GM21360 (cell line): ENCODE results near the gene TMEM130.
"Not testable (repeated sequence)": the region's sequence is repeated elsewhere in the genome, so short reads cannot be mapped to it uniquely, and the experiment has no call there.

Source experiments
- ATAC-seq: cut with Tn5 transposase; IDR thresholded peaks from one replicate; pipeline ENCODE4 v1.9.1; 2021; ENCODE audit warnings: mild to moderate bottlenecking, moderate library complexity; ENCODE audit not compliant: unreplicated experiment

The TMEM130 gene

GRCh38 chr7:98878365-98879197, 8.8 kb upstream of the TMEM130 start, which contains the start of gene TRRAP:
TRRAP (plus strand) TSS chr7:98878532; CDS start chr7:98881151, 2,619 bp downstream.
- ATAC-seq = peak; percentile 54

DNA sequence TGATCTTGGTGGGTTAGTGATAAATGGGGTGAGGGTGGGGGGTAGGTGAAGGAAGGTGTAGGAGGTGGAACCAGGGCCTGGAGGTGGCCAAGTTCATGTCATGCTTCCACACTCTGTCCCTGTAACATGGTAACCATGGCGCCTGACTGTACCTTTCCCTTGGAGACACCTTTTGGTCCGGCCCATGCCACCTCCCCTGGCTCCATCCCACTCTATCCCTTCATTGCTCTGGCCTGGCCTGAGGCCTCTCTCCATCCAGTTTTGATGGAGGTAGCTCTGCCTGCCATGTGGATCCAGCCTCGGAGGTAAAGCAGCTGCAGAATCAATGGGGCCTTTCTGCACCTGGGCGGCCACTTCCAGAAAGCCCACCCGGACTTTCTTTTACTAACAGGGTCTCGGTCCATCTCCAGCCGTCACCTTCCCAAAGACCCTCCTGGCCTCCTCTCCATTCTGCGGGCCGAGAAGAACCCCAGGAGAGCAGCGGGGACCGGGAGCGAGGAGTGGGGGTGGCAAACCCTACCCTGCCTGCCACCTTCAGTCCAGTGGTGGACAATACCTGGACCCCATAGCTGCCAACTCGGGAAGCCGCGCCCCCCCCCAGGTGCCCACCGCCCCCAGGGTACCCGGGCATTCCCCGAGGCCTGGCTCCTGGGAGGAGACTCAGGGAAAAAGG, 8.0 kb upstream of the TMEM130 start:
- no peak for ATAC-seq

- no peak for ATAC-seq
Observed at GRCh38 chr7:98877146-98877545, 7.3 kb upstream of the TMEM130 start.

DNA sequence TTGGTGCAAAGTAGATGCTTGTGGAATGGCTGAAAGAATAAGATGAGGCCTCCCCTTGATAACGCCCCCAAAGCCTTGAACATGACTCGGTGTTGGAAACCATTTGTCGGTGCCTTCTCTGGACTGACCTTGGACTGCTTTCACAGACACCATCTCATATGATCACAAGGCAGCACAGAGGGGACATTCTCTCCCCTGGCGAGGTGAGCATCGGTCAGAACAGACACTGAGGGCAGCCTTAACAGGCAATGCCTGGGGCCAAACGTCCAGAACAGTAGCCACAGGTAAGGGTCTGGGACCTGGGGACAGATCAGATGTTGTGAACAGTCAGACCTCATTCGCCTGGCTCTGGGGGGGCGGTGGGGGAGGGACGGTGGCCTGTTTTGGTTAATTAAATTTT, 5.7 kb upstream of the TMEM130 start:
- no peak for ATAC-seq

DNA sequence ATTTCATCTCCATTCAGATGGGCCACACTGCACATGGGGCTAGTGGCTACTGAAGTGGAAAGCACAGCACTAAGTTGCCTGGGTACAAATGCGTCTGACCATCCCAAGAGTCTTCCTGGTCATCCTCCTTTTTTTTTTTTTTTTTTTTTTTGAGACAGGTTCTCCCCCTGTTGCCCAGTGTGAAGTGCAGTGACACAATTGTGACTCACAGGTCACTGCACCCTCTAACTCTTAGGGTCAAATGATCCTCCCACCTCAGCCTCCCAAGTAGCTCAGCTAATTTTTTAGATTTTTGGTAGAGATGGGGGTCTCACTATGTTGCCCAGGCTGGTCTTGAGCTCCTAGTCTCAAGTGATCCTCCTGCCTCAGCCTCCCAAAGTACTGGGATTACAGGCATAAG, 5.1 kb upstream of the TMEM130 start:
- no peak for ATAC-seq

- ATAC-seq = not testable (repeated sequence)
Observed at GRCh38 chr7:98873610-98874009, 3.8 kb upstream of the TMEM130 start.

DNA sequence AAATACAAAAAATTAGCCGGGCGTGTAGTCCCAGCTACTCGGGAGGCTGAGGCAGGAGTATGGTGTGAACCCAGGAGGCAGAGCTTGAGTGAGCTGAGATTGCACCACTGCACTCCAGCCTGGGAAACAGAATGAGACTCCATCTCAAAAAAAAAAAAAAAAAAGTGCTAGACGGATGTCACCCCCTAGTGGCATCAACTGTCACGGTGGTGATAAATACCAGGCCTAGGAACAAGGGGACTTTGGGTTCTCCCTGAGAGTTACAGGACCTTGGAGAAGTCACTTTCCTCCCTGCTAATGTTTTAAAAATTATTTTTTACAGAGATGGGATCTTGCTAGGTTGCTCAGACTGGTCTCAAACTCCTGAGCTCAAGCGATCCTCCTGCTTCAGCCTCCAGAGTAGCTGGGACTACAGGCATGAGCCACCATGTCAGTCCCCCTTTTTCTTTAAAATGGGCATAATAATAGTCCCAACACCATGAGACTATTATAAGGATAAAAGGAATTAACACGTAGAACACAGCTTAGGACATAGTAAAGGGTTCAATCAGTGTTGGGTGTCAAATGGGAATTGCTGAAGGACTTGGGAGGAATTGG, 2.6 kb upstream of the TMEM130 start:
- ATAC-seq = no peak

- ATAC-seq = no peak
Observed at GRCh38 chr7:98870807-98871491, 1.1 kb upstream of the TMEM130 start.

DNA sequence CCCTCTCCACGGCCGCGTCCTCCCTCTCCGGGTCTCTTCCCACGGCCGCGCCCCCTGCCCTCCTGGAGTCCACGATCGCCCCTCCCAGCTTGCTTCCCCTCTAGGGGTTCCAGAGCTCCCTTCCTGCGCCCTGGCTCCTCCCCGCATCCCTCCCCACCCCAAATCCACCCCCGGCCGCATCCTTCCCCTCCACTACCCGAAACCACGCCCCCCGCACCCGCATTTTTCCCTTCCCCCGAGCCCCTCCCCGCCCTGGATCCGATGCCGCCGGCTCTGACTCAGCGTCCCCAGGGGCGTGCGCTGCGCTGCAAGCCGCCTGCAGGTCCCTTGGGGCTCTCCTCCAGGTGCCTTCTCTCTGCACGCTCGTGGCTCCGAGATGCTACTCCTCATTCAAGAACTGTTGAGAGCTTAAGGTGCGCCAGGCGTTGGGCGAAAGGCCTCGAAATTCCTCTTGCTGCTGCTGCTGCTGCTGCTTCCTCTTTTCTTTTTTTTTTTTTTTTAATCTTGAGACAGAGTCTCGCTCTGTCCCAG, 372 bp upstream of the TMEM130 start:
- peak; percentile 75 for ATAC-seq

DNA sequence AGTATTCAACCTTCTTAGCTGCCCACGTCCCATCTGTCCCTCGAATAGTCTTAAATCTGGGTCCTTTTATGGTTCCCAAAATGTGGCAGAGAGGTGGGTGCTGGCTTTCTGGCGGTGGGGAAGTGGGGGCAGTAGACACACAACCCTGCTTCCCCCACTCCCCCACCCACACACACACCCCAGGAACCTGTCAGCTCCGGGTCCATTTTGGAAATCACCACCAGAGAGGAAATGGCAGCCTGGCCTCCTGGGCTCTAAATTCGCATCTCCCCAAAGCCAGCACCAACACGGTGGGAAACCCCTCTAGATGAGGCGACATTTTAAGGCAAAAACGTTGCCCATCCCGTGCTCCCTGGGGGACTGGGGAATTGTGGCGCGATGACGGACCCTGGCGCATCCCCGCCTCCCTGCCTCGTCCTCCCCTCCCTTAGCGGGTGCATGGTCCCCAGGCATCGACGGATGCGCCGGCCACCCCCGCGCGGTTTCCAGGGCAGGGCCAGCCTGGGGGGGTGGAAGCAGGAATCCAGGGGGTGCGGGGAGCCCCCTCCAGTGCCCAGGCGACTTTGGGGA, 702 bp downstream of the TMEM130 start:
- no peak for ATAC-seq

DNA sequence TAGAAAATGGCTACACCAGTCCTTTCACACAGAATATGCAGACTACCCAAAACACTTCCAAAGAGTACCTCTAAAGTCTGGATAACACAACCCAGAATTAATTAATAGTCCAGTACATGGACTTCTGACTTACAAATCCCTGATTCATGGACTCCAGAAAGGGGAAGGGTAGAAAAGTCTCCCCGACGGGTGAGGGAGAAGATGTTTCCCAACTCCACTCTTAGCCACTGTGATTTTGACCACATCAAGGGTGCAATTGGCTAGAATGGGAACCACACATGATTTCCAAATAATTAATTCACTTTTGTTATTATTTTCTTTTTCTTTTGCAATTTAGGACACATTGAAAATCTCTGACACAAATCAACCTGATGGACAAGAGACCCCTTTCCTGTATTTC, 1.4 kb downstream of the TMEM130 start:
- ATAC-seq = no peak

GRCh38 chr7:98866765-98867164, 3.0 kb downstream of the TMEM130 start:
- no peak for ATAC-seq

GRCh38 chr7:98866351-98866750, 3.5 kb downstream of the TMEM130 start:
- ATAC-seq = no peak

GRCh38 chr7:98864731-98865453, 4.9 kb downstream of the TMEM130 start:
- ATAC-seq = no peak

DNA sequence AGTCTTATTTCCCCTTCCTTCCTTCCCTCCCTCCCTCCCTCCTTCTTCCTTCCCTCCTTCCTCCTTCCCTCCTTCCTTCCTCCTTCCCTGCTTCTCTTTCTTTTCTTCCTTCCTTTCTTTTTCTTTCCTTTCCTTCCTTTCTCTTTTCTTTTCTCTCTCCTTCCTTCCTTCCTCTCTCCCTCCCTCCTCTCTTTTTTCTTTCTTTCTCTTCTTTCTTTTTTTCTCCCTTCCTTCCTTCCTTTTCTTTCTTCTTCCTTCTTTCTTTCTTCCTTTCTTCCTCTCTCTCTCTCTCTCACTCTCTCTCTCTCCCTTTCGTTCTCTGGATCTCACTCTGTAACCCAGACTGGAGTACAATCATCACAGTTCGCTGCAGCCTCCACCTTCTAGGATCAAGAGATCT, 6.2 kb downstream of the TMEM130 start:
- ATAC-seq = no peak

DNA sequence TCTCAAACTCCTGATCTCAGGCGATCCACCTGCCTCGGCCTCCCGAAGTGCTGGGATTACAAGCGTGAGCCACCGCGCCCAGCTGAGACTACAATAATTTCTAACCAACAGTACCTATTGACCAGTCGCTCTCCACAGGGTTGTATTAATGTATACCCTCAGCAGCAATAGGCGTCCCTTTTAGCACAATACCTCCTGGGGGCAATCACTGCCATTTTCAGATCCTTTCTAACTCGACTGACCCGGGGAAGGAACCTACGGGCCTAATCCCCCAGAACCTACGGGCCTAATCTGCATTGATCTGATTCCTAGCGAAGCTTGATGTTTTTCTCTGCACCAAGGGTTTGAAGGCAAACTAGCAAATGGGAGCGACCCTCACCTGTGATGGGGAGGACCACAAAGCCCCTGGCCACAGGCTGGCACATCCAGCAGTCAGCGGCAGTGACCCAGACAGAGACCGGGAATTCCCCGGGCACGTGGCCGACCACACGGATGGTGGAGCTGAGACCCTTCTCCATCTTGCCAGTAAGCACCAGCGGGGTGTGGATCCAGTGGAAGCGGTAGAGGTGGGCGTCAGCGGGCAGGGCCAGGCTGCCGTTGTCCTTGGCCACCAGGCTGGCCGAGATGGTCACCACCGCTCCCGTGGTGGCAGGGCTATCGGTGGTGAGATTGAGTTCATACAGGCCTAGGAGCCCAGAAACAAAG, 6.9 kb downstream of the TMEM130 start:
- no peak for ATAC-seq

DNA sequence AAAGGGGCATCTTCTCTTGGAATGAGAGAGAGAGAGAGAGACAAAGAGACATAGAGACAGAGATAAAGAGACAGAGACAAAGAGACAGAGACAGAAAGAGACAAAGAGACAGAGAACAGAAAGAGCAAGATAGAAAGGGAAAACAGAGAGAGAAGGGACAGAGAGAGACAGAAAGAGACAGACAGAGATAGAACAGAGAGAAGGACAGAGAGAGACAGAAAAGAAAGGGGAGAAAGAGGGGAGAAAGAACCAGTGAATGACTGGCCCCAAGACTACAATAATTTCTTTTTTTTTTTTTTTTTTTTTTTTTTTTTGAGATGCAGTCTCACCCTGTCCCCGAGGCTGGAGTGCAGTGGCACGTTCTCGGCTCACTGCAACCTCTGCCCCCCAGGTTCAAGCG, 7.6 kb downstream of the TMEM130 start:
- no peak for ATAC-seq

- ATAC-seq = no peak
Observed at GRCh38 chr7:98860071-98860470, 9.7 kb downstream of the TMEM130 start.

DNA sequence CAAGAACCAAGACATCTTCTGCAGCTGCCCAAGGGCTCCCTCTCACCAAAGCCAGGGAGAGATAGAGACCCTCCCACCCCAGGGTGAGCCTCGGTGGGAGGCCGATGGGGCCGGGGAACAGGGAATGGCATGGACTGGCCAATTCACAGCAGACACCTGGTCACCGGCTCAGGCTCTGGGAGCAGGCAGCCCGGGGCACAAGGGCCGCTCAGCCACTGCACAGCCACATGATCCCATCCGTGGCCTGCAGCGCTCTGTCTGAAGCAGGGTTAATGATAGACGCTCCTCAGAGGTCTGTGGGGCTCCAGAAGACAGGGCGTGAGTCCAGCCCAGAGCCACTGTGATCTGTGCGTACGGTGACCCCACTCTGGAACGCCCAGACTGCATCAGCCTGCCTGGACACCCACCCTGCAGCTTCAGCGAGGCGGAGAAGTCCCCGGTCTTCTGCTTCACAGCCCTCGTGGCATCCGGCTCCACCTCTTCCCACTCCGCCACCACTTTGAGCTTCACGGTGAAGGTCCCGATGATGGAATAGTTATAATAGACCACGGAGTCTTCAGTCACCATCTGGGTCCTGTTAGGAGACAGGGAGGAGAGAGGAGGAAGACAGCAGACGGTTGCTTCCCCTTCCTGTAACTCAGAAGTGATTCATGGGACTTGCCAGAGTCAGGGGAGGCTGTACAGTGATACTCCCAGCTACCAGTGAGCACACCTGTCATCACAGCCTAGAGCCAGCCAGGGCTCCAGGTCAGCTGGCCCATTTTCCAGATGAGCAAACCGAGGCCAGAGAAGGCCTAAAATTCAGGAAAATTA, 14.0 kb downstream of the TMEM130 start:
- no peak for ATAC-seq
